ENCODE measurements around the gene NFIC. TPM values are rescaled to one million over a fixed set of nuclear protein-coding genes. Genes with fewer than 3 reads are reported as not detected.
A peak's percentile ranks its signal among the peaks of the same experiment; 100 is the strongest.

Gene NFIC
- polyA plus RNA-seq, 1 of the 3 experiments (the other 2 are of a cell fraction): 7.2 TPM

- H3K4me2 ChIP-seq: no peak overlapping the region
- ChIA-PET POLR2A (no interaction called here), CTCF (no interaction called here)
- peaks cover 0 to 7% of the 10 kb centered on the region in 2 experiments for H3K36me3 ChIP-seq (replicated peaks in 1 of 2; ENCODE audit: control insufficient read depth in 1 of 2, insufficient read depth in 2 of 2, low read length in 1 of 2)
- no peaks in the 10 kb centered on the region for H3K27me3 ChIP-seq (ENCODE audit: insufficient read depth)
- no peak overlapping the region for H3K9ac ChIP-seq
- H3K27ac ChIP-seq (ENCODE audit: low read depth in 2 of 2, low read length in 1 of 2): no peak overlapping the region; a peak in 1 of 4 replicates
- H3K79me2 ChIP-seq (ENCODE audit: insufficient read depth): peaks cover 99% of the 10 kb centered on the region
- no peaks in the 10 kb centered on the region for H3K9me3 ChIP-seq
- DNase-seq: no peak
- H4K20me1 ChIP-seq (ENCODE audit: insufficient read depth): peaks cover 77% of the 10 kb centered on the region
- H3K9me2 ChIP-seq: no peaks in the 10 kb centered on the region
- H3K4me1 ChIP-seq (ENCODE audit: control insufficient read depth in 1 of 2, insufficient read depth in 2 of 2, low read depth in 1 of 2, low read length in 1 of 2): peaks cover 8 to 37% of the 10 kb centered on the region in 2 experiments; a peak in 2 of 4 replicates
- H3F3A ChIP-seq (replicated peaks; ENCODE audit: insufficient read depth): peaks cover 3% of the 10 kb centered on the region
- TF ChIP-seq FOXM1 (IDR thresholded peaks at IDR 0.05; ENCODE audit: low read depth) (no peak), RFX5 (IDR thresholded peaks at IDR 0.05; ENCODE audit: low read length) (no peak)
- 98% methylated on average over 57 of the region's 59 CpGs for WGBS (ENCODE audit: low lambda C conversion rate)
- H3K4me3 ChIP-seq (ENCODE audit: low read depth in 2 of 2, low read length in 1 of 2): no peak overlapping the region
- no peak overlapping the region for H2AFZ ChIP-seq (ENCODE audit: low read depth)
These were observed 15.5 kb downstream of the NFIC start for GRCh38 chr19:3381701-3382372.

- H2AFZ ChIP-seq (ENCODE audit: low read depth): no peak overlapping the region
- no peaks in the 10 kb centered on the region for H3K27me3 ChIP-seq (ENCODE audit: insufficient read depth)
- no peak overlapping the region for H3K4me3 ChIP-seq (ENCODE audit: low read depth in 2 of 2, low read length in 1 of 2)
- ChIA-PET POLR2A (interaction anchor here (1.3 kb wide), 1 partner anchor 12 kb away, joined by 4 read pairs; no protein-coding TSS in a partner anchor), CTCF (interaction anchor here (5.6 kb wide), 1 partner anchor 47 kb away, joined by 38 read pairs; no protein-coding TSS in a partner anchor)
- peaks cover 0 to 7% of the 10 kb centered on the region in 2 experiments for H3K36me3 ChIP-seq (replicated peaks in 1 of 2; ENCODE audit: control insufficient read depth in 1 of 2, insufficient read depth in 2 of 2, low read length in 1 of 2)
- H3K27ac ChIP-seq (ENCODE audit: low read depth in 2 of 2, low read length in 1 of 2): peak overlapping the region in 1 of 2 experiments; percentile 67; a peak in 2 of 4 replicates
- no peaks in the 10 kb centered on the region for H3K9me3 ChIP-seq
- no peak overlapping the region for H3K9ac ChIP-seq
- no peak for TF ChIP-seq MEF2A (IDR thresholded peaks at IDR 0.05; ENCODE audit: borderline replicate concordance, low read depth)
- TF ChIP-seq RCOR1 (IDR thresholded peaks at IDR 0.05; ENCODE audit: low read length): no peak
- no peak for TF ChIP-seq TAF1 (IDR thresholded peaks at IDR 0.05; ENCODE audit: borderline replicate concordance, low read depth, low read length)
- no peak for TF ChIP-seq NFIC (IDR thresholded peaks at IDR 0.05; ENCODE audit: borderline replicate concordance)
- TF ChIP-seq YY1 (IDR thresholded peaks at IDR 0.05; ENCODE audit: low read depth): no peak
- no peak for TF ChIP-seq EZH2phosphoT487 (IDR thresholded peaks at IDR 0.05; ENCODE audit: borderline replicate concordance, low read depth)
- TF ChIP-seq NRF1 (IDR thresholded peaks at IDR 0.05; ENCODE audit: low read depth, low read length): no peak
- TF ChIP-seq GATA2 (CRISPR knock-in tag; IDR thresholded peaks at IDR 0.05): no peak
- no peak for TF ChIP-seq TEAD4 (IDR thresholded peaks at IDR 0.05; ENCODE audit: borderline replicate concordance, insufficient read depth)
- TF ChIP-seq SIN3A (IDR thresholded peaks at IDR 0.05; ENCODE audit: borderline replicate concordance, low read depth, low read length): no peak
- H4K20me1 ChIP-seq (ENCODE audit: insufficient read depth): peaks cover 73% of the 10 kb centered on the region
- H3K9me2 ChIP-seq: no peaks in the 10 kb centered on the region
- H3K4me2 ChIP-seq: no peak overlapping the region
- peaks cover 99% of the 10 kb centered on the region for H3K79me2 ChIP-seq (ENCODE audit: insufficient read depth)
- peaks cover 16 to 44% of the 10 kb centered on the region in 2 experiments; a peak in 2 of 4 replicates for H3K4me1 ChIP-seq (ENCODE audit: control insufficient read depth in 1 of 2, insufficient read depth in 2 of 2, low read depth in 1 of 2, low read length in 1 of 2)
- H3F3A ChIP-seq (replicated peaks; ENCODE audit: insufficient read depth): peaks cover 8% of the 10 kb centered on the region
- DNase-seq: no peak
- WGBS (ENCODE audit: low lambda C conversion rate): 97% methylated on average over 10 of the region's 14 CpGs
These were observed 16.2 kb downstream of the NFIC start for GRCh38 chr19:3382460-3383100.

All from SK-N-SH (cell line).